ENCODE results near the gene WWOX. TPM values are rescaled to one million over a fixed set of nuclear protein-coding genes. Genes with fewer than 3 reads are reported as not detected.

The WWOX gene
- total and polyA plus RNA-seq, 2 of the 13 experiments (the other 11 are each of a cell fraction or from before 2014, with no cell fraction given): 9.1 to 37.4 TPM

DNA sequence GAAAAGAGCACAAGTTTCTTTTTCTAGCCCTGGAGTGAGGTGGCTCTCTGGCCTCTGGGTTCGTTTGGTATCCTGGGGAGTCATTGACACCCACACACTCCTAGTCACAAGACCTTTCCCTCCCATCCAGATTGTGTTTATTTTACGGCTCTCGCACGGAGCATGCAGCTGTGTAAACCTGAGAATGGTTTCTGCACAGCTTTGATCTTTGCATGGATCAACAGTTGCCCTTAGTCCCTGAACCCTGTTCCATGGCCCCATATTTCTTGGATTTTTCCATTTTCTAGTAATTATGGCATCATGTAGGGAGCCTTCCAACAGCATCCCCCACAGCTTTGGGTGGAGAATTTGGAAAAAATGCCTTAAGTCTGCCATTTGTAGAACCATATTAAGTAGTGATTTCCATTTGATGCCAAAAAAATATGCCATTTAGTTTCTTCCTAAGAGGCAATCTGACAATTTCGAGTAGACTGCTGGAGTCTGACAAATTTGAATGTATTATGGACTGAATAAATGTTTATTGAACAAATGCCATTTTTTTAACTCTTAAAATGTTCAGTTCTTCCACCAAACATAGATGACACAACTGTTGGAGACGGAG is 197.7 kb downstream of the WWOX start (continued):
- TF ChIP-seq ZNF512B (CRISPR knock-in tag; IDR thresholded peaks at IDR 0.05; ENCODE audit: borderline replicate concordance): no peak
- no peak; the same call in 1 of the 2 replicates for TF ChIP-seq ZNF782 (CRISPR knock-in tag; IDR thresholded peaks at IDR 0.05; ENCODE audit: borderline replicate concordance)
- no peak for TF ChIP-seq PCBP2 (optimal IDR thresholded peaks at IDR 0.05; ENCODE audit: low read depth, low read length, poor library complexity, severe bottlenecking)
- TF ChIP-seq IKZF4 (CRISPR knock-in tag; IDR thresholded peaks at IDR 0.05; ENCODE audit: borderline replicate concordance, low read depth, not compliant biosample characterization): no peak
- peak; percentile 55 for TF ChIP-seq RFX3 (CRISPR knock-in tag; IDR thresholded peaks at IDR 0.05)
- TF ChIP-seq FOXA1 (IDR thresholded peaks at IDR 0.05): peak; percentile 98
- peak; percentile 100 for TF ChIP-seq FOXA1 (CRISPR knock-in tag; IDR thresholded peaks at IDR 0.05)
- peak in 1 of 2 experiments; percentile 97; a peak in 2 of 4 replicates for TF ChIP-seq KLF16 (CRISPR knock-in tag; IDR thresholded peaks at IDR 0.05)
- TF ChIP-seq, protein P1, sequence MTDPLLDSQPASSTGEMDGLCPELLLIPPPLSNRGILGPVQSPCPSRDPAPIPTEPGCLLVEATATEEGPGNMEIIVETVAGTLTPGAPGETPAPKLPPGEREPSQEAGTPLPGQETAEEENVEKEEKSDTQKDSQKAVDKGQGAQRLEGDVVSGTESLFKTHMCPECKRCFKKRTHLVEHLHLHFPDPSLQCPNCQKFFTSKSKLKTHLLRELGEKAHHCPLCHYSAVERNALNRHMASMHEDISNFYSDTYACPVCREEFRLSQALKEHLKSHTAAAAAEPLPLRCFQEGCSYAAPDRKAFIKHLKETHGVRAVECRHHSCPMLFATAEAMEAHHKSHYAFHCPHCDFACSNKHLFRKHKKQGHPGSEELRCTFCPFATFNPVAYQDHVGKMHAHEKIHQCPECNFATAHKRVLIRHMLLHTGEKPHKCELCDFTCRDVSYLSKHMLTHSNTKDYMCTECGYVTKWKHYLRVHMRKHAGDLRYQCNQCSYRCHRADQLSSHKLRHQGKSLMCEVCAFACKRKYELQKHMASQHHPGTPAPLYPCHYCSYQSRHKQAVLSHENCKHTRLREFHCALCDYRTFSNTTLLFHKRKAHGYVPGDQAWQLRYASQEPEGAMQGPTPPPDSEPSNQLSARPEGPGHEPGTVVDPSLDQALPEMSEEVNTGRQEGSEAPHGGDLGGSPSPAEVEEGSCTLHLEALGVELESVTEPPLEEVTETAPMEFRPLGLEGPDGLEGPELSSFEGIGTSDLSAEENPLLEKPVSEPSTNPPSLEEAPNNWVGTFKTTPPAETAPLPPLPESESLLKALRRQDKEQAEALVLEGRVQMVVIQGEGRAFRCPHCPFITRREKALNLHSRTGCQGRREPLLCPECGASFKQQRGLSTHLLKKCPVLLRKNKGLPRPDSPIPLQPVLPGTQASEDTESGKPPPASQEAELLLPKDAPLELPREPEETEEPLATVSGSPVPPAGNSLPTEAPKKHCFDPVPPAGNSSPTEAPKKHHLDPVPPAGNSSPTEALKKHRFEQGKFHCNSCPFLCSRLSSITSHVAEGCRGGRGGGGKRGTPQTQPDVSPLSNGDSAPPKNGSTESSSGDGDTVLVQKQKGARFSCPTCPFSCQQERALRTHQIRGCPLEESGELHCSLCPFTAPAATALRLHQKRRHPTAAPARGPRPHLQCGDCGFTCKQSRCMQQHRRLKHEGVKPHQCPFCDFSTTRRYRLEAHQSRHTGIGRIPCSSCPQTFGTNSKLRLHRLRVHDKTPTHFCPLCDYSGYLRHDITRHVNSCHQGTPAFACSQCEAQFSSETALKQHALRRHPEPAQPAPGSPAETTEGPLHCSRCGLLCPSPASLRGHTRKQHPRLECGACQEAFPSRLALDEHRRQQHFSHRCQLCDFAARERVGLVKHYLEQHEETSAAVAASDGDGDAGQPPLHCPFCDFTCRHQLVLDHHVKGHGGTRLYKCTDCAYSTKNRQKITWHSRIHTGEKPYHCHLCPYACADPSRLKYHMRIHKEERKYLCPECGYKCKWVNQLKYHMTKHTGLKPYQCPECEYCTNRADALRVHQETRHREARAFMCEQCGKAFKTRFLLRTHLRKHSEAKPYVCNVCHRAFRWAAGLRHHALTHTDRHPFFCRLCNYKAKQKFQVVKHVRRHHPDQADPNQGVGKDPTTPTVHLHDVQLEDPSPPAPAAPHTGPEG (CRISPR knock-in tag; IDR thresholded peaks at IDR 0.05): no peak
- TF ChIP-seq ZNF761 (CRISPR knock-in tag; conservative IDR thresholded peaks at IDR 0.05): peak; percentile 87
- peak; percentile 49; the same call in 1 of the 2 replicates for TF ChIP-seq MAFF (IDR thresholded peaks at IDR 0.05; ENCODE audit: low read depth, low read length)
- TF ChIP-seq ZNF547 (CRISPR knock-in tag; IDR thresholded peaks at IDR 0.05): 0 out of 2 replicates have a peak, but pooled peaks have one; percentile 41
- TF ChIP-seq ZEB1 (IDR thresholded peaks at IDR 0.05; ENCODE audit: insufficient replicate concordance, low read depth): no peak
- TF ChIP-seq NPAS2 (CRISPR knock-in tag; IDR thresholded peaks at IDR 0.05; ENCODE audit: borderline replicate concordance): no peak
- TF ChIP-seq SMARCE1 (IDR thresholded peaks at IDR 0.05; ENCODE audit: borderline replicate concordance): no peak
- TF ChIP-seq, protein P2, sequence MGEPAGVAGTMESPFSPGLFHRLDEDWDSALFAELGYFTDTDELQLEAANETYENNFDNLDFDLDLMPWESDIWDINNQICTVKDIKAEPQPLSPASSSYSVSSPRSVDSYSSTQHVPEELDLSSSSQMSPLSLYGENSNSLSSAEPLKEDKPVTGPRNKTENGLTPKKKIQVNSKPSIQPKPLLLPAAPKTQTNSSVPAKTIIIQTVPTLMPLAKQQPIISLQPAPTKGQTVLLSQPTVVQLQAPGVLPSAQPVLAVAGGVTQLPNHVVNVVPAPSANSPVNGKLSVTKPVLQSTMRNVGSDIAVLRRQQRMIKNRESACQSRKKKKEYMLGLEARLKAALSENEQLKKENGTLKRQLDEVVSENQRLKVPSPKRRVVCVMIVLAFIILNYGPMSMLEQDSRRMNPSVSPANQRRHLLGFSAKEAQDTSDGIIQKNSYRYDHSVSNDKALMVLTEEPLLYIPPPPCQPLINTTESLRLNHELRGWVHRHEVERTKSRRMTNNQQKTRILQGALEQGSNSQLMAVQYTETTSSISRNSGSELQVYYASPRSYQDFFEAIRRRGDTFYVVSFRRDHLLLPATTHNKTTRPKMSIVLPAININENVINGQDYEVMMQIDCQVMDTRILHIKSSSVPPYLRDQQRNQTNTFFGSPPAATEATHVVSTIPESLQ (CRISPR knock-in tag; conservative IDR thresholded peaks at IDR 0.05): no peak; the same call in 1 of the 2 replicates
- TF ChIP-seq XRCC5 (optimal IDR thresholded peaks at IDR 0.05; ENCODE audit: low read length): peak; percentile 91
- no peak for TF ChIP-seq ZNF839 (CRISPR knock-in tag; IDR thresholded peaks at IDR 0.05; ENCODE audit: borderline replicate concordance)
- peak; percentile 98 for TF ChIP-seq NFIC (IDR thresholded peaks at IDR 0.05; ENCODE audit: low read length)
- TF ChIP-seq ZNF652 (CRISPR knock-in tag; IDR thresholded peaks at IDR 0.05; ENCODE audit: borderline replicate concordance, low read depth): peak; percentile 62; the same call in 1 of the 2 replicates
